ENCODE measurements around the gene JAG2. TPM values are rescaled to one million over a fixed set of nuclear protein-coding genes. Genes with fewer than 3 reads are reported as not detected.

The JAG2 gene
- total and polyA plus RNA-seq, 2 of the 4 experiments (the other 2 are of a cell fraction), result 0.18 to 0.58 TPM

GRCh38 chr14:105214324-105214915, 45.8 kb upstream of the JAG2 start:
- Histone ChIP-seq H3K79me1 (ENCODE audit: low read depth in 1 of 2, low read length in 2 of 2) (peaks cover 9 to 14% of the 10 kb centered on the region in 2 experiments; a peak in 3 of 4 replicates), H2BK15ac (ENCODE audit: low read depth, low read length) (no peak overlapping the region), H3K23ac (ENCODE audit: low read depth, low read length) (no peak overlapping the region), H3K9ac (ENCODE audit: low read depth, low read length) (no peak overlapping the region), H2BK120ac (ENCODE audit: low read depth, low read length) (no peak overlapping the region), H2AK9ac (replicated peaks; ENCODE audit: low read depth, low read length, poor library complexity) (no peak overlapping the region), H3K14ac (replicated peaks; ENCODE audit: low read depth, low read length) (no peak overlapping the region), H3K56ac (ENCODE audit: extremely low read depth, insufficient read depth, low read length) (no peak overlapping the region), H3K9me3 (ENCODE audit: control insufficient read depth, insufficient read depth, low read length) (no peaks in the 10 kb centered on the region), H2AK5ac (ENCODE audit: low read depth, low read length) (no peak overlapping the region), H3K27me3 (ENCODE audit: control insufficient read depth, insufficient read depth, low read length) (no peaks in the 10 kb centered on the region), H2BK5ac (ENCODE audit: low read depth, low read length, poor library complexity, severe bottlenecking) (no peak overlapping the region), H3K4me1 (ENCODE audit: control insufficient read depth, insufficient read depth, low read length) (no peaks in the 10 kb centered on the region), H4K20me1 (ENCODE audit: insufficient read depth, low read length) (peaks cover 14% of the 10 kb centered on the region), H3K4me2 (ENCODE audit: low read depth, low read length) (no peak overlapping the region), H4K91ac (ENCODE audit: insufficient read depth, low read depth, low read length) (no peak overlapping the region), H2BK20ac (ENCODE audit: low read depth, low read length) (no peak overlapping the region), H3K27ac (ENCODE audit: insufficient read depth, low read length) (no peak overlapping the region), H4K5ac (ENCODE audit: low read depth, low read length) (no peak overlapping the region), H3K9me1 (ENCODE audit: insufficient read depth, low read length) (peaks cover 10% of the 10 kb centered on the region), H4K8ac (ENCODE audit: low read depth in 2 of 2, low read length in 2 of 2) (no peak overlapping the region), H3K4ac (ENCODE audit: low read depth, low read length) (no peak overlapping the region), H2AFZ (replicated peaks; ENCODE audit: low read length, poor library complexity) (no peak overlapping the region), H3K18ac (ENCODE audit: low read depth, low read length) (no peak overlapping the region), H3K36me3 (ENCODE audit: control insufficient read depth, insufficient read depth, low read length) (peaks cover 48% of the 10 kb centered on the region), H3K4me3 (ENCODE audit: insufficient read depth, low read depth, low read length) (no peak overlapping the region)
- TF ChIP-seq CTCF (conservative IDR thresholded peaks at IDR 0.05; ENCODE audit: low read depth, low read length), result no peak
- no peak for TF ChIP-seq CHD1 (IDR thresholded peaks at IDR 0.05; ENCODE audit: low read depth, low read length)
- TF ChIP-seq NFE2L2 (IDR thresholded peaks at IDR 0.05; ENCODE audit: low read depth, low read length), result no peak
- no peak for TF ChIP-seq SMC3 (IDR thresholded peaks at IDR 0.05; ENCODE audit: low read depth, low read length)
- TF ChIP-seq POLR2A (IDR thresholded peaks at IDR 0.05; ENCODE audit: low read depth, low read length), result no peak
- no peak for TF ChIP-seq RFX5 (IDR thresholded peaks at IDR 0.05; ENCODE audit: low read depth, low read length)
- TF ChIP-seq BHLHE40 (IDR thresholded peaks at IDR 0.05; ENCODE audit: low read depth, low read length), result no peak
- no peak for TF ChIP-seq ELK1 (IDR thresholded peaks at IDR 0.05; ENCODE audit: borderline replicate concordance, low read depth, low read length)
- TF ChIP-seq USF2 (IDR thresholded peaks at IDR 0.05; ENCODE audit: low read depth, low read length), result no peak
- TF ChIP-seq FOS (IDR thresholded peaks at IDR 0.05; ENCODE audit: low read depth, low read length), result no peak
- TF ChIP-seq RCOR1 (IDR thresholded peaks at IDR 0.05; ENCODE audit: insufficient replicate concordance, low read length), result no peak
- no peak for TF ChIP-seq MAFK (IDR thresholded peaks at IDR 0.05; ENCODE audit: low read depth, low read length)
- no peak for TF ChIP-seq MXI1 (IDR thresholded peaks at IDR 0.05; ENCODE audit: borderline replicate concordance, low read depth, low read length)
- no peak for TF ChIP-seq RAD21 (IDR thresholded peaks at IDR 0.05; ENCODE audit: low read length)
- TF ChIP-seq MAZ (IDR thresholded peaks at IDR 0.05; ENCODE audit: borderline replicate concordance, low read depth, low read length), result no peak
- TF ChIP-seq CEBPB (IDR thresholded peaks at IDR 0.05; ENCODE audit: low read depth, low read length), result no peak
- dilution Hi-C loops (cut with HindIII; ENCODE audit: low sequenced_read_pairs, unreplicated experiment), result no loop called here
- ChIA-PET CTCF (no interaction called here), POLR2A (ENCODE audit: unreplicated experiment) (no interaction called here)
- intact Hi-C loops (cut with micrococcal nuclease), result no loop called here
- BruUV-seq (replicated peaks), result no TSS peak
- in situ Hi-C loops (cut with MboI; ENCODE audit: low sequenced_read_pairs), result no loop called here
- WGBS, 2 experiments (ENCODE audit: extremely low coverage in 2 of 2, insufficient read length in 1 of 2), result 85% methylated on average over 4 of the region's 14 CpGs; no CpG with 5 or more reads in 1 of the 2 experiments
- DNase-seq, result no peak
- ATAC-seq (ENCODE audit: low read depth), result no peak

Data from IMR-90 (cell line).